Suppressor macrophage treated with lipopolysaccharide for 1 hour (primary cell): ENCODE results near the gene PSTK.

Experiments used
- DNase-seq, 3 donors: peaks; one replicate each; pipeline ENCODE4 v3.0.0-alpha.2; 2020 to 2022

Gene PSTK, protein sequence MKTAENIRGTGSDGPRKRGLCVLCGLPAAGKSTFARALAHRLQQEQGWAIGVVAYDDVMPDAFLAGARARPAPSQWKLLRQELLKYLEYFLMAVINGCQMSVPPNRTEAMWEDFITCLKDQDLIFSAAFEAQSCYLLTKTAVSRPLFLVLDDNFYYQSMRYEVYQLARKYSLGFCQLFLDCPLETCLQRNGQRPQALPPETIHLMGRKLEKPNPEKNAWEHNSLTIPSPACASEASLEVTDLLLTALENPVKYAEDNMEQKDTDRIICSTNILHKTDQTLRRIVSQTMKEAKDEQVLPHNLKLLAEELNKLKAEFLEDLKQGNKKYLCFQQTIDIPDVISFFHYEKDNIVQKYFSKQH

DNA sequence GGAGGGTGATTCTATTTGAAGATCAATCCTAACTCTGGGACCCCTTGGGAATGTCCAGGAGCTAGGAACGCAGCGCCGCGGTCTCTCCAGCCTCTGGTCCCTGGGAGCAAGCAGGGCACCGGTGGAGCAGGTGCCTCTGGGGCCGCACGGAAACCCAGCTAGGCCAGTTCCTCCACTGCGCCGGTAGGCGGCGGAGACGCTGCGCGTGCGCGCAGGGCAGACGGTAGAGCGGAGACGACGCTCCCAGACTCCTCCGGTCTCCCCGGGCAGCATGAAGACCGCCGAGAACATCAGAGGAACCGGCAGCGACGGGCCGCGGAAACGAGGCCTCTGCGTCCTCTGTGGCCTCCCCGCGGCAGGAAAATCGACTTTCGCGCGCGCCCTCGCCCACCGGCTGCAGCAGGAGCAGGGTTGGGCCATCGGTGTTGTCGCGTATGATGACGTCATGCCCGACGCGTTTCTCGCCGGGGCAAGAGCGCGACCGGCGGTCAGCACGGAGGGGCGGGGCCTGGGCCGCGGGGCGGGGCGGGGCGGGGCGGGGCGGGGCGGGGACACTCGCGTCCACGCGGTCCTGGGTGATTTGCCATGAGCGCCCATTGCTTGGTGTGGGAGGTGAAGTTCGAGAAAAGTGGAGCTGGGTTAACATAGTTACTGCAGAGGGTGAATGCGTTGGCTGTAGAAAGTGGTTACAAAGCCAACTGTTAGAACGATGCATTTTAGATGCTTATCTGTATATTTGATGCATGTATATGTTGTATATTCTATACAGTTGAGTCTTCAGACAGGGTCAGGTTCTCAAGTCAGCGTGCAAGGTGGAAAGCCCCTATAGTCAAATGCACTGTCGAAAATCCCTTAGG is at the start of gene PSTK:
TSS of gene PSTK (plus strand) at position 193 of the 857 bp plus-strand sequence. CDS start at position 272, 79 bp downstream.
- DNase-seq: peak; percentile 95 to 98 (median 97)

DNA sequence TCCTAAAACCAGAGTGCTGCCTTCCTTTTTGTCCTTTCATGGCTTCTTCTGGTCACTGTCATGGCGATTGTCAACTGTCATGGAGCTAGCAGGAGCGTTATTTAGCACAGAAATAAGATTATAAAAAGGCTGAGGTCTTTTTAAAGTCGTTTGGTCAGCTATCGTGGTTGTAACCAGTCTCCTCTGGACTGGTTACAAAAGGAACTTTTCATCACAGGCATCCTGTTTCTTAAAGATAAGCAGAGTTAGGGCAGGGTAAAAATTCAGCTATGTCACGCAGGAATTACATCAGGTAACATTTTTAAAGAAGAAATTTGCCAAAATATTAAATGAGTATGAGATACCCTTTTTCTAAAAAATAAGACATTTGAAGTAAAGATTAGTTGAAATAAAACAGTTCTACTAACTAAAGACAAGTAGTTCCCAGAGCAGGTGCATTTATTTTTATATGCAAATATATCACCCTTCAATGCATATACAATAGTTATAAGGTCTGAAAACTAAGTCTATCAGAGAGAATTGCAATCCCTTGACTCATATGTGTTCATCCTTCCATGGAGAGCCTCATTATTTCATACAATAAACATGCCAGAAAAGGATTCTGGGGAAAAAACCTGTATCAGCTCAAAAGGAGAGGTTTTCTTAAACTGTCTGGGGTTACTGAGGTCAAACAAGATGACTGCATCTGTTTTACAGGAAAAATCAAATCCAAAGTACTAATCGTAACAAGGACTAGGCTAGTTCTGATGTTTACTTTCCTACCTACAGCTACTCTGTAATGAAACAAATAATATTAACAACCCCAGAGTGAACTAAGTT is 48.9 kb upstream of the PSTK start:
- no peak for DNase-seq

DNA sequence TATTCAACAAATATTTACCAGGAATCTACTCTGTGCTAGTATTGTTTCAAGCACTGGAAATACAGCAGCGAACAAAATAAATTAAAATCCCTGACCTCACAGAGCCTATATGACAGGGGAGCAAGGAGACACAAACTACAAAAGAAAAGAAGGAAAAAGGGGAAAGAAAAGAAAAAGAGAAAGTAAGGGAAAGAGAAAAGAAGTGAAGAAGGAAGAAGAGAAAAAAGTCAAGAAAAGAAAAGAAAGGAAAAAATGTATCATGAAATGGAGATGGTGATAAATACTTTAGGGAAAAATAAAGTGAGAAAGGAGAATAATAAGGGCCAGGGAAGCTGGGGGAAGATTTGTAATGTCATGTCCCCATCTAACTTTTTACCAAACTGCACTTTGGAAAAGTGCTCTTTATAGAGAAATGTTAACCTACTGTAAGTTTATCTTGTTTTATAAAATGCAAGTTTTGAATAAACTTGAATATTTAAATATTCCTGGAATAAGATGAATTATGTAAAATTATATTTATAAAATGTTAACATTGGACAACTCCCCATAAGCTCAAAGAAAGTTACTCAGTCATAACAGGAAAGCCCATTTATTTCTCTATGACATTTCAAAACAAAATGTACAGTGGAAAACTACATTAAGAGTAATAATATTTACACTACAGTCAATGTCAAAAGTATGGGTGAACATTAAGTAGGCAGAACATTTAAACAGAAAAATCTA is 40.9 kb upstream of the PSTK start:
- peak in 1 of 3 donors; percentile 11 for DNase-seq

- DNase-seq: no peak
Measured at GRCh38 chr10:122939856-122940543, 40.2 kb upstream of the PSTK start.

- peak in 1 of 3 donors; percentile 3 for DNase-seq
Measured at GRCh38 chr10:122949296-122949695, 30.9 kb upstream of the PSTK start.

GRCh38 chr10:122953902-122954730 is 26.1 kb upstream of the PSTK start, which contains the start of gene C10orf88:
C10orf88 (minus strand) TSS chr10:122954227; CDS start chr10:122954178, 49 bp downstream.
- peak; percentile 98 to 99 (median 99) for DNase-seq

GRCh38 chr10:122954731-122955050 is 25.5 kb upstream of the PSTK start:
- no peak for DNase-seq

DNA sequence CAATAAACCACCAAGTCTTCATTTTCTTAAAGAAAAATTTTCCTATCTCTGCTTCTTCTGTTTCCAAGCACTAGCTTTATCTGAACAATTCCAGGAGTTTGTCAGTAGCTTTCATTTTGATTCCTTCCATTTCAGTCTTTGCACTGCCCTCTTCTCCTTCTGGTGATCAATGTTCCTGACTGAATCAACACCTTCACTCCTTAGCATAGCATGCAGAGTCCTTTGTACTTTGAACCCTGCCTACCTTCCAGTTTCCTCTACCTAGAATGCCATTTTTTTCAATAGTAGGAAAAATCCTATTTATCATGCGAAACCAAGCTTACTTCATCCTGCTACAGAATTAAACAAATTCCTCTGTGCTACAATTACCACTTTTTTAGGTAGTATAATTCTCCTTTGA is 24.3 kb upstream of the PSTK start:
- no peak for DNase-seq

GRCh38 chr10:122957474-122957873 is 22.7 kb upstream of the PSTK start:
- no peak for DNase-seq

GRCh38 chr10:122962405-122962804 is 17.8 kb upstream of the PSTK start:
- peak; percentile 2 to 37 (median 12) for DNase-seq

DNA sequence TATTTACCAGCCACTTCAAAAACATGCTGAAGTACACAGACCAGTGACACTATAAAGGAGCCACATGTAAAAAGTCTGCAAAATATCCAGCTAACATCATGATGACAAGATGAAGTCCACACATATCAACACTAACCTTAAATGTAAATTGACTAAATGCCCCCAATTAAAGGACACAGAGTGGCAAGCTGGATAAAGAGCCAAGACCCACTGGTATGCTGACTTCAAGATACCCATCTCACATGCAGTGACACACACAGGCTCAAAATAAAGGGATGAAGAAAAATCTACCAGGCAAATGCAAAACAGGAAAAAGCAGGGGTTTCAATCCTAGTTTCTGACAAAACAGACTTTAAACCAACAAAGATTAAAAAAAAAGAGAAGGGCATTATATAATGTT is 13.3 kb upstream of the PSTK start:
- no peak for DNase-seq

GRCh38 chr10:122968698-122969097 is 11.5 kb upstream of the PSTK start:
- DNase-seq: no peak

DNA sequence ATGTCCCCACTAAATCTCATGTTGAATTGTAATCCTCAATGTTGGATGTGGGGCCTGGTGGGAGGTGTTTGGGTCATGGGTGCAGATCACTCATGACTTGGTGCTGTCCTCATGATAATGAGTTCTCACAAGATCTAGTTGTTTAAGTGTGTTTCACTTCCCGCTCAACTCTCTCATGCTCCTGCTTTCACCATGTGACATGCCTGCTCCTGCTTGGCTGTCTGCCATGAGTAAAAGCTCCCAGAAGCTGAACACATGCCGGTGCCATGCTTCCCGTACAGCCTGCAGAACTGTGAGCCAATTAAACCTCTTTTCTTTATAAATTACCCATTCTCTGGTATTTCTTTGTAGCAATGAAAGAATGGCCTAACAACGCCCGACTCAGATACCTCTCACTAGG is 6.2 kb upstream of the PSTK start:
- peak; percentile 20 to 40 (median 32) for DNase-seq

GRCh38 chr10:122974543-122975064 is 5.6 kb upstream of the PSTK start:
- no peak for DNase-seq

DNA sequence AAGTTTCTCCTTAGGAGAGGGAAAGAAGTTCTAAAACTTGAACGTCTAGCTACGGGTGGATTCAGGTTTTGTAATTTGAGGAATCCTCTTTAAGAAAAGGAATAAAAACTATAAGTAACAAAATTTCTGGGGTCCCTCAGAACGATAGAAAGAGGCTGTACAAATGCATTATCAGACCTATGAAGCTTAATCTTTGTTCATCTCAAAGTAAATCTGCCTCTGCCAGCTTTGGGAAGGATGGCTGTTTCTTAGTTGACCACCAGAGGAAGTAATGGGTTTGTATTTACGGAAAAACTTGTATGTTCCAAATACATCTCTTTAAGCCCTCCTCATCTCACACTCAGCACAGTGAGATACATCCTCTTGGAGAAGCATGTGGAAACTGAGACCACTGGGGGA is 864 bp downstream of the PSTK start:
- DNase-seq: peak; percentile 34 to 45 (median 38)

GRCh38 chr10:122983898-122984297 is 3.7 kb downstream of the PSTK start:
- DNase-seq: no peak

DNA sequence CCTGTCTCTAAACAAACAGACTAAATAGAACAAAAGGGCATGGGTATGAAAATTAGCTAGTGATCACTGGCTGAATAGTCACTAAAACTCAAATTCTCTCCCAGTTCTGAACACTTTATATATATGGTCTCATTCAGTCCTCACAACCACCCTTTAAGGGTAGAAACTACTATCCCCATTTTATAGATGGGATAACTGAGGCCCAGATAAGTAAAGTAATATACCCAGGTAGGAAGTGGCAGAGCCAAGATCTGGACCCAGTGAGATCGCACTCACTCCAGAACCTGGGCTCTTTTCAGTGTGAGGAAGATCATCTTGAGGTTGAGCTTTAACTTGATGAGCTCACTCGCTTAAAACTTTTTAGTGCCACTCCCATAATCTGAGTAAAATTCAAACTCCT is 4.5 kb downstream of the PSTK start:
- DNase-seq: no peak

GRCh38 chr10:122986335-122986734 is 6.1 kb downstream of the PSTK start:
- no peak for DNase-seq

DNA sequence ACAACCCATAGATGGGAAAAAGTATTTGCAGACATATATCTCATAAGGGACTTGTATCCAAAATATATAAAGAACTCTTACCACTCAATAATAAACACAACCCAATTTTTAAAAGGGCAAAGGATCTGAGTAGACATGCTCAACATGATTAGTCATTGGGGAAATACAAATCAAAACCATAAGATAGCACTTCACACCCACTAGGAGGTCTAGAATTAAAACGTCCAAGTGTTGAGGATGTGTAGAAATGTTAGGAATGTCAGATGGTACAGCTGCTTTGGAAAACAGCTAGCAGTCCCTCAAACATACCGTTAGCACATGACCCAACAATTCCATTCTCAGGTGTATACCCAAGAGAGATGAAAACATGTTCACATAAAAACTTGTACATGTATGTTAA is 8.3 kb downstream of the PSTK start:
- DNase-seq: no peak

DNA sequence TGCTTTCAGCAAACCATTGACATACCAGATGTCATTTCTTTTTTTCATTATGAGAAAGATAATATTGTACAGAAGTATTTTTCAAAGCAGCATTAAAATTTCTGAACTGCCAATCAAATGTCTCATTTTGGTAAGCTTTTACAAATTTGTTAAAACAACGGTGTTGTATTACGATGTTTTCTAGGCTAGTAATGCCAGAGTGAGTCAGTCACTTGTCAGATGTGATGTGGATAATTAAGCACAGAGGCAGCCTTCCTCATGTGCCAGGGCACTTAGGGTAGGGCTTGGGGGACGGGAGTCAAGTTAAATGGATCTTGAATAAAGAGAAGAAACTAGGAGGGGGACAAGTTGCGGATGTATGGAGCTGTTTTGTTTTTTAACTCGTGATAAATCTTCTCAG is 10.1 kb downstream of the PSTK start:
- DNase-seq: no peak
